8988T (cell line): ENCODE measurements around the gene IGHMBP2.
A peak's percentile ranks its signal among the peaks of the same experiment; 100 is the strongest.

ENCODE experiments used
- DNase-seq: peaks from one replicate; pipeline ENCODE4 v3.0.0; 2011

The IGHMBP2 gene

DNA sequence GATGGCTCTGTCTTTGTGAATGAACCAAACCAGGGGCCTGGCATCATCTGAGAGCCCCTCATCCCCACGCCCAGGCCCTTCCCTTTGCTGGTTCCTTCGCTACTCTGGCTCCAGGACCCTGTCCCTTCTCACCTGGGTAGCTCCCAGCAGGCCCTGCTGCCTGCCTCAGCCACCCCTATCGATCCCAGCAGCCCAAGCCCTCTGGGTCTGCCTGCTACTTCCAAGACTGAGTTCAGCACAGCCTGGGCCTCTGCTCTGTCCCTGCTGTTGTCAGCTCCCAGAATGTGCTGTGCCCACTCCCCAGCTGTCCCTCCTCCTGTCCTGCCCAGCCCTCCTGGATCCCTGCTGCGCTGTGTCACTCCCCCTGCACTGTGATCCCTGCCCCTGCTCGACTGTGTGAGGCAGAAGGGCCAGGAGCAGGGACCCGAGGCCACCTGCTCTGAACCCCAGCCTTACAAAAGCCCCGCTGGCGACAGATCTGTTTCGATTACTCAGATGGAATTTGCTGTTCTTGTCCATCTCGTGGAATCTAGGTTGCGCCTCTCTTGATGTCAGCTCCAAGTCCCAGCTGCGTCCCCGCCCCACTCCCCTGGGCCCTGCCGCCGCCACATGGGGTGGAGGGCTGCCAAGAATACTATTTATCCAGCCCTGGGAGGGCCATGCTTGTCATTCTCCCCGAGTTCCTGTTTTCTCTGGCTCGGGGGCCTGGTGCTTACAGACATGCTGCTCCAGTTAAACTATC, 13.0 kb upstream of the IGHMBP2 start:
- DNase-seq: no peak

DNA sequence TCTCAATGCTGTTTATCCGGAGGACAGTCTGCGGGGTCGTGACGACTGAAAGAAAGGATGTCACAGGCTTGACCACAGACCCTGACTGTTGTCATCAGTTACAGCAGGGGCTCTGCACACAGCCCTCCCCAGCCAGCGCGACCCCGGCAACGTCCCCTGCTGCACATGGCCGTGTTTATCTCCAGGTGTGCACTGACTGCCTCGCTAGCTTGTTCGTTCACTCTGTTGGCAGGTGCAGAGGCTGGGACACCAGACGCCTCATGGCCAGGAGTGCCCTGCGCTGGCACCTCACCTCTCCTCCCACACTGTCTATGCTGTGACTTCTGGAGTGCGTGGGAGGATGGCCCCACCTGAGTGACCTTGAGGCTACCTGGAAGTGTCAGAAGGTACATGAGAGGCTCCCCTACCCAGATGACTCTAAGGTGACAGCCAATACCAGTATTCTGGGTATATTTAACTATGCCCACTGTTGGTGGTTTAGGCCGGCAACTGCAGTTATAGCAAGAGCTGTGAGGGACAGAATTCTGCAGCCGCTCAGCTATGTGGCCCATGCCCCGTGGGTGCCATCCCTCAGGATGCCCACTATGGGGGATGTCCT, 12.2 kb upstream of the IGHMBP2 start:
- no peak for DNase-seq

DNA sequence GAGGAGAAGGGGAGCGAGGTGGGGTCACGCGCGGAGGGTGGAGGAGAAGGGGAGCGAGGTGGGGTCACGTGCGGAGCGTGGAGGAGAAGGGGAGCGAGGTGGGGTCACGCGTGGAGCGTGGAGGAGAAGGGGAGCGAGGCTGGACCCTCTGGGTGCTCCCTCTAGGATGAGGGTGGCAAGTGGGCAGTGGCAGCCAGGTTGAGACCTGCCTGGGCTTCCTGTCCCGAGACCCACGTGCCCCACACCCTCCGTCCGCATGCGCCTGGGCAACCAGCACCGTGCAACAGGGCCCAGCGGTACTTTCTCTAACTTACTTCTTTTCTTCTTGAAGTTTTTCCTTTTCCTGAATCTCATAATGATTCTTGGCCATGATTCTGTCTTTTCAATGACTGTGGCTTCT, 11.1 kb upstream of the IGHMBP2 start:
- no peak for DNase-seq

DNA sequence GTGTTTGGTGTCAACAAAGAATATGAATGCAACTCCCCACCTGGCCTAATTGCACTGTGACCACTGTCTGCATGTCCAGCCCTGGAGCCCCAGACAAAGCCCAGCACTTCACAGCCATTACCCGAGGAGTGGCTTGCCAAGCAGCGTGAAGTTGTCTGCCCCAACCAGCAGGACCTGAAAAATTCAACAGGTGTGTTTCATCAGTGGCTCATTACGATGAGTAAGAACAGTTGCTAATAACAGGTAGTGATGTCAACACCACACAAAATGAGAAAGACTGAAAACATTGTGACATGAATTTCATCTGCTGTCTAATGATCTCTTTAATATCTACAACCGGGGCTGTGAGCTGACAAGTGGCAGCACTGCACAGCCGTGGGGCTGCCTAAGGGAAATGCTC, 10.4 kb upstream of the IGHMBP2 start:
- DNase-seq: no peak

DNA sequence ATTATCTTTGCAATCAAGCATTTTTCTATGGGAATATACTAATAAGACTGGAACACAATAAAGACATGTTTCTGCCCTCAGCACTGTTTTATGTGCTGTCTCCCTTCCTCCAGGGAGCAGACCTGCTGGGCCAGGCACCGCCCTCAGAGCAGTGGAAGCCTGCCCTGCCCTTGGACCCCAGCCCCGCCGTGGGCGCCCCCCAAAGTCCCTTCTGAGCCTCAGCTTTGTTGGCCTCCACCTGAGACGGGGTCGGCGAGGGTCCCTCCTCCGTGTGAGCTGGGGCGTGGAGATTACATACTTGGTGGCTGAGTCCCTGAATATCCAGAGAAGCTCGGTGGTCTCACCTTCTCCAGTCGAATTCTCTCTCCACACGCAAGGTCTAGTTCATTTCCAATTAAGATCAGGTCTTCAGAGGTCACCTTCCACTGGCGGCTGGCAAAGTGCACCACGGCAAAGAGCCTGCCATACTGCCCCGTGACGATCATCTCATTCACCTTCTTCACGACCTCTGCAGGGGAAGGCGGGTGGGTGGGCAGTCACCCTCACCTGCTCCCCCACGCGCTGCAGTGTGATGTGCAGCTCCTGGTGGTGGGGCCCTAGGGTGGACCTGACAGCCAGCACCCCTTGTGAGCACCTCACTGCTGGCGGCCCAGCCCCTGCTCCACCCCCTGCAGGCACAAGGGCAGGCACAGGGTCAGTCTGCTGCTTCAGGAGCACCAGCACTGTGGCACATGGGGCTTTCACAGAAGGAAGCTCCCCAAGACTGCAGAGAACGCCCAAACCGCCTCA, 7.3 kb upstream of the IGHMBP2 start:
- no peak for DNase-seq

DNA sequence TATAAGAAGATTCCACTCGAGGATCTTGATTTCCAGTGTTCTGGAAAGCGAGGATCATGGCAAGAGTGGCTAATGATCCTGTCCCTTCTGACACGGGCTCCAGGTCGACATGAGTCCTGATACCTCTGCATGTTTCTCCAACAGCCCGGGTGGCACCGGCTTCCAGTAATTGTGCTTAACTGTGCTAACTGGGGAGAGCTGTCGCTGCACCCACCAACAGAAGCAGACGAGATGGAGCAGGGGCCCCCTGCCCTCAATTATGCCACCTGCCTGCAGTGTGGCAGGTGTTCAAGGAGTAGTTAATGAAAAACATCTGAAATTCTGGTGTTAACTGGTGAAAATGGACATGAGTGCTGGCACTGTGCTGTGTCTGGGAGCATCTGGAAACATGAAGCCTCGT, 6.2 kb upstream of the IGHMBP2 start:
- no peak for DNase-seq

DNA sequence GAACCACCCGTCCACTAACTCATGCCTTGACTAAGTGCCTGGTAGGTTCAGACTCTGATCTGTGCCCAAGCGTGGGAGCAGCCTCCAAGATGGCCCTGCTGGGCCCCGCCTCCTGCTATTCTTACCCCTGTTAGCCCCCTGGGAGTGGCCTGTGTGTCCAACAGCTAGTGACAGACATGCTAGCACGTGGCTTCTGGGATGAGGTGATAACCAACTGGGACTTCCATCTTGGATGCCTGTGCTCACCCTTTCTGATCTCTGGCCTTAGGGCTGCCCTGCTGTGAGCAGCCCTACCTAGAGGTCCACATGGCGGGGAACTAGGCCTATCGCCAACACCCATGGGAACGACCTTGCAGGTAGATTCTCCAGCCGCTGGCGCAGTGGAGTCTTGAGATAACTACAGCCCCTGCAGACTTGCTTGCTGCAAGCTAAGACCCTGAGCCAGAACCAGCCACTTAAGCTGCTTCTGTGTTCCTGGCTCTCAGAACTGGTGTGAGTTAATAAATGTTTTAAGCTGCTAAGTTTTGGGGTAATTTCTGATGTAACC, 2.8 kb upstream of the IGHMBP2 start:
- DNase-seq: no peak

DNA sequence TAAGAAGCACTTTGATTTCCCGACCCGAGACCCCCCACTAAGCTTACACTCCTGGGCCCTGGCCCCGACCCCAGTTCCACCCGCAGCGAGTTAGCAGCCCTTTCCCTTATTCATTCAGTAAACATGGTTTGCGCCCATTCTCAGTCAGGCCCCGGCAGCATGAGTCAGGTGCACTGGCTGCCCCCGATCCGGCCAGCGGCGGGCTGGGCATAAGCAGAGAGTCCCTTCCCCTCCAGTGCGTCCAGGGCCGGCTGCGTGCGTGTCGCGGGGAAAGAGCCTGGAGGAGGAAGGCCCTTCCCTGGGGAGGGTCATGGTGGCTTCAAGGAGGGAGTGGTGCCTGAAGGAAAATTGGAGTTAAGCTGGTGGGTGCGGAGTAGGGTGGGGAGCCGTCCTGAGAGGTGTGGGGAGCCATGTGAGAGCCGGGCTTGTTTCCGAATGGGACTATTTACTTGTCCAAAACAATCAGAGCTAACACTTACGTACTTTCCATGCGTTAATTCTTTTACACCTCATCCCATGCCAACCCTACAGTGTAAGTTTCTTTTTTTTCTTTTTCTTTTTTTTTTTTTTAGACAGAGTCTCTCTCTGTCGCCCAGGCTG, 657 bp downstream of the IGHMBP2 start:
- peak; percentile 62 for DNase-seq

DNA sequence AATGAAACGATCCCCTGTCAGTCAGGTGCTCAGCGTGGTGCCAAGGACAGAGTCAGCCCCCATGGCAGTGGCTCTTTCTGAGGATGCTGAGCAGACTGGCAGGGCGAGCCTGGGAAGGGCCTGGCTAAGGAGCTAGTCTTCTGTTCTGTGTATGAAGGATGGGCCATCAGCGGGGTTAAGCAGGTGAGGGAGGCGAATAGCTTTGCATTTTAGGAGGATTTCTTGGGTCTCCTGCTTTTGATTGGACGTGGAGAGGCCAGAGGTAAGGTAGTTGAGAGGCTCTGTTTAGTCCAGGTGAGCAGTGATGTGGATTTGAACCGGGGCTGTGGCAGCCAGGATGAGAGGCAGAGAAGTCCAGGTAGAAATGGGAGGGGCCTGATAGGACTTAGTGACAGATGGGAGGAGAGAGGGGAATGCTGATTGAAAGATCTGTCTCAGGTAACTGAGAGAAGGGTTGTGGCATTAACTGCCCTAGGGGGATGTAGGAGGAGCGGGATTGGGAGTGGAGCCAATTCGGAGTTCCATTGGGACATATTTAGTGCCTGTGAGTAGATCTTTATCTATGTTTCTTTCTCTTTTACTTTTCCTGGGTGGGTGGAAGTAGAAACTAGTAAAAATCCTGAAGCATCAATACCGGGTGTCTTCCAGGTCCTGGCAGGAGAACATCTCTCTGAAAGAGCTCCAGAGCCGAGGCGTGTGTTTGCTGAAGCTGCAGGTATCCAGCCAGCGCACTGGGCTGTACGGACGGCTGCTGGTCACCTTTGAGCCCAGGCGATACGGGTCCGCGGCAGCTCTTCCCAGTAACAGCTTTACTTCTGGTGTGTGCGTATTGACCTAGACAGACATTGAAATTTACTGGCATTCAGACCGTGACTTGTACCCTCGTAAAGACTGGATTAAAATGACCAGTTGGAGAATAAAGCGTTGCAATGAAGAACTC, 2.0 kb downstream of the IGHMBP2 start:
- no peak for DNase-seq

DNA sequence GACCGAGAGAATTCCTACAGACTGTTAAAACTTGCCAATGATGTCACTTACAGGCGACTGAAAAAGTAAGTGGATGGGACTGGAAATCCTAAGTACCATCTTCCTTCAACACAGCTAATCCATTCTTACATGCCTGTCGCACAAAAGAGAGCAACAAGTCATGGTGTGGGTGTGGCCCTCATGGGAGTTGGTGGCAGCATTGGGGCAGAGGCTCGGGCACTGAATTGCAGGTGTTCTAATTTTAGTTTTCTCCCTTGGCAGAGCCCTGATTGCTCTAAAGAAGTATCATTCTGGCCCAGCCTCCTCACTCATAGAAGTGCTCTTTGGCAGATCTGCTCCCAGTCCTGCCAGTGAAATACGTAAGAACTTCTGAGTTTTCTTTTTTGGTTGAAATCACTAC, 4.6 kb downstream of the IGHMBP2 start:
- DNase-seq: no peak

DNA sequence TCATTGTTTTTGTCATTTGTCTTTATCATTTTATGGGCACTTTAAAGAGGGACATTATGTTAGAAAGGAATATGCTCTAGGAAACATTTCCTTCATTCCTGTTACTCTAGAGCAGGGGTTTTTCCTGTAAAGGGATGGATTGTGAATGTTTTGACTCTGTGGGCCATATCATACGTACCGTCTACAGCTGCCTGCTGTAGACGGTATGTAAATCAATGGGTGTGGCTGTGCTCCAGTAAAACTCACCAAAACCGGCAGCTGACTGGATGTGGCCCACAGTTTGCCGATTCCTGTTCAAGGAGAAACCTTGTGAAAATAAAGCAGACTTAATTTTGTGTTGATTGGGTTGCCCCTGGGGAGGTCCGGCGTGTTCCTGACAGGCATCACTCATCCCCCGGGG, 7.3 kb downstream of the IGHMBP2 start:
- no peak for DNase-seq

DNA sequence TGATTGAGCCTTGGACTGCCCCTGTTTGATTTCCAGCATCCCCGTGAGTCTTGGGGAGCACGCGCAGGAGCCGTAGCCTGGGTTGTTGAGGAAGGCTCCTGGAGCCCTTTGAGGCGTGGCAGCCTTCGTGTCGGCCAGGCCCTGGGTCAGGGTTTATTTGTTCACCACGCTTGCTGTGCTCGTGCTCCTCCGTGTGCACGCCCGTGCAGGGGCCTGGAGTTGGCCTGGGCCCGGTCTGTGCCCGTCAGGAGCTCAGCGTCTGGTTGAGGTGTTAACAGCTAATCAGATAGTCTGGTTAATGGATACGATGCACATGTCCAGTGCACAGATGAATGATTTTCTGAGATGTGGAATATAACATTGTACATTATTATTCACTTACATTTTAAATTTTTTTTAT, 8.0 kb downstream of the IGHMBP2 start:
- no peak for DNase-seq

DNA sequence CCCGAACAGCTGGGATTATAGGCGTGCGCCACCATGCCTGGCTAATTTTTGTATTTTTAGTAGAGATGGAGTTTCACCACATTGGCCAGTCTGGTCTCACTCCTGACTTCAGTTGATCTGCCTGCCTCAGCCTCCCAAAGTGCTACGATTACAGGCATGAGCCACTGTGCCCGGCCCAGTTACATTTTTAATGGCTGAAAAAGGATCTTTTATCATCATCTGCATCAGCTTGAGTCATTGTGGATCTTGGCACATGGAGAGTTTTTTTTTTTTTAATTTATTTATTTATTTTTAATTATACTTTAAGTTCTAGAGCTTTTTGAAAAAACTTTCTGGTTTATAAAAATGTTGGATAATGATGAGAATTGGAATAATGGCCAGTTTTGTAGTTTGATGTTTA, 8.6 kb downstream of the IGHMBP2 start:
- no peak for DNase-seq

DNA sequence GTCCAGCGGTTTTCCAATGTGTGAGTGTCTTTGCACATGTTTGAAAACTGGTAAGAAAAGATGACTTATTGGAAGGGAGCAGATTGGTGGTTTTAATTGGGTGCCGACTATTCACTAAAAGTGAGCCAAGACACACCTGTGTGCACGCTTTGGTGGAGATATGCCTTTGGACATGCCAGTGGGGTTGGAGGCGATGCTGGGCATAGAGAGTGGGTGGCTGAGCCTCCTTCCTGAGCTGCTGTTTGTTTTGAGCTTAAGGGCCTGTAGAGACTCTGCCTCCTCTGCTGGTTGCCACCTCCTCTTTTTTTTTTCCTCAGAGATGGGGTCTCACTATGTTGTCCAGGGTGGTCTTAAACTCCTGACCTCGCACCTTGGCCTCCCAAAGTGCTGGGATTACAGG, 9.5 kb downstream of the IGHMBP2 start:
- no peak for DNase-seq

DNA sequence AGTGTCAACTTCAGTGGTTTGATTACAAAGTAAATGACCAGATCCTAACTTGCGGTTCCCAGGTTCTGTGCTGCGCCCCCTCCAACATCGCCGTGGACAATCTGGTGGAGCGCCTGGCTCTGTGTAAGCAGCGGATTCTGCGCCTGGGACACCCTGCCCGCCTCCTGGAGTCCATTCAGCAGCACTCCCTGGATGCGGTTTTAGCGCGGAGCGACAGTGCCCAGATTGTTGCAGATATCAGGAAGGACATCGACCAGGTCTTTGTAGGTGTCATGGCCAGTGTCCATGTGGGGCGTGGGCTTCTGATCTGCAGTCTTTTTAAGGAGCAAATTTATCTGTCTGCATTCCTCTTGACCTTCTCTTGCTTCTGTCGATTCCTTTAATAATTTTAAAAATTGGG, 11.1 kb downstream of the IGHMBP2 start:
- DNase-seq: no peak

DNA sequence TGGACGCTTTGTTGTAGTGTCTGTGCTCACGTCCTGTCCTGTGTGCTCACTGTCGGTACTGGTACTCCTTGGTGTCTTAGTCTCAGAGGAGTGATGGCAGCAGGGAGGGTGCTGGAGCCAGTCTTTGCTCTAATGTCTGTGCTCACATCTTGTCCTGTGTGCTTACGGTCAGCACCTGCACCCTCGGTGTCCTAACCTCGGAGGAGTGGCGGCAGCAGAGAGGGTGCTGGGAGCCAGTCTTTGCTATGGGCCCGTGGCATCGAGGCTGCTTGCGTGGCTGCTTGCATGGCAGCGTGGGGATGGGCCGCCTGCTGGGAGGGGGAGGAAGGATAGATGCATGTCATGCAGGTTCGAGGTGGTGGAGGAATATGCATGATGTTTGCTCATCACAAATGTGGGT, 12.7 kb downstream of the IGHMBP2 start:
- no peak for DNase-seq

DNA sequence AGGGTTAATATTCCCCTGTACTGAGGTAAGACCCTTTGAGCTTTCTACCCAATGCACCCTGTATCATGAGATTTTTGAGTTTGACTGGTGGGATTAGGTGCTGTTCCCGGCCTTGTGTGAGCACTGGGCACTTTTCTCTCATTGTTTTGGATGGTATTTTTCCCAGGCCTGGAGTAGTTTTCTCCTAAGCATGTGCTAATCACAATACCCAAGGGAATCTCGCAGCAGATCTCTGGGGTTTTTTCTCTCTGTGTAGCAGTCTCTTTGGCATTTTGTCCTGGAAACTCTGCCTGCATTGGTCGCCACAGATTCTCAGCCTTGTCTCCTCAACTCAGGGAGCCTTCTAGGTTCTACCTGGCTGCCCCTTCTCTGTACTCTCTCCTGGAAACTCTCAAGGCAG, 19.9 kb downstream of the IGHMBP2 start:
- DNase-seq: no peak

DNA sequence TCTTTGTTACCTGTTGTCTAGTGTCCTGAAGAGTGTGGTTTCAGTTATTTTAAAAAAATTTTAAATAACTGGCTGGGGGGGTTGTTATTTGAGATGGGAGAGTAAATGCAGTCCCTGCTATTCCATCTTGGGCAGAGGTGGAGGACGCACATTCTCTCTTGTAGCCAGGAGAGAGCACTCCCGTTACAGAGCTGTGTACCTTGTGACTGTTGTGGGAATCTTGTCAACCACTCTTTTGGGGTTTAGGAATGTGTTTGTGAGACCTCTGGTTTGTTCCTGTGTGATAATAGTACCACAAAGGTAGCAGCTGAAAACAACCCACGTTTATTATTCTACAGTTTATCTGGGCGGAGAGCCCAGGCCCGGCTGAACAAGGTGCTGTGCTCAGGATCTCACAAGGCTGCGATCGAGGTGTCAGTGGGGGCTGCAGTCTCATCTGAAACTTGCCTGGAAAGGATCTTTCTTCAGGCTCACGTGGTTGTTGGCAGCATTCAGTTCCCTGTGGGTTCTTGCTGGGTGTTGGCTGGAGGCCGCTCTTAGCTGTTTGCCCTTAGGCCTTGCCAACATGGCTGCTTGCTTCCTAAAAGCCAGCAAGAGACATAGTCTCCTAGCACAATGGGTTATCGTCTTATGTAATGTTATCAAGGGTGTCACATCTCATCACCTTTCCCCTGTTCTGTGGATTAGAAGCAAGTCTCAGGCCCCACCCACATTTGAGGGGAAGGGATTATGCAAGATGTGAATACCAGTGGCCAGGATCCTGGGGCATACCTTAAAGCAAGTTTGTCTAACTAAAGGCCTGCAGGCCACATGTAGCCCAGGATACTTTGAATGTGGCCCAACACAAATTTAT, 20.6 kb downstream of the IGHMBP2 start:
- DNase-seq: no peak

DNA sequence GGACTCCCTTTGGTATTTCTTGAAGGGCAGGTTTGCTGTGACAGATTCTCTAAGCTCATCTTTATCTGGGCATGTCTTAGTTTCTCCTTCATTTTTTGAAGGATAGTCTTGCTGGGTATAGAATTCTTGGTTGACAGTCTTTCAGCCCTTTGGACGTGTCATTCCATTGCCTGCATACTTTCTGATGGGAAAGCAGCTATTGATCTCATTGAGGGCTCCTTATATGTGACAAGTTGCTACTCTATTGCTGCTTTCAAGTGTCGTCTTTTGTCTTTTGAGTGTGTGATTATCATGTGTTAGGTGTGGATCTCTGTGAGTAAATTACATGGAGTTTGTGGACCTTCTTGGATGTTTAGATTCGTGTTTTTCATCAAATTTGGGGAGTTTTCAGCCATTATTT, 21.9 kb downstream of the IGHMBP2 start:
- no peak for DNase-seq

DNA sequence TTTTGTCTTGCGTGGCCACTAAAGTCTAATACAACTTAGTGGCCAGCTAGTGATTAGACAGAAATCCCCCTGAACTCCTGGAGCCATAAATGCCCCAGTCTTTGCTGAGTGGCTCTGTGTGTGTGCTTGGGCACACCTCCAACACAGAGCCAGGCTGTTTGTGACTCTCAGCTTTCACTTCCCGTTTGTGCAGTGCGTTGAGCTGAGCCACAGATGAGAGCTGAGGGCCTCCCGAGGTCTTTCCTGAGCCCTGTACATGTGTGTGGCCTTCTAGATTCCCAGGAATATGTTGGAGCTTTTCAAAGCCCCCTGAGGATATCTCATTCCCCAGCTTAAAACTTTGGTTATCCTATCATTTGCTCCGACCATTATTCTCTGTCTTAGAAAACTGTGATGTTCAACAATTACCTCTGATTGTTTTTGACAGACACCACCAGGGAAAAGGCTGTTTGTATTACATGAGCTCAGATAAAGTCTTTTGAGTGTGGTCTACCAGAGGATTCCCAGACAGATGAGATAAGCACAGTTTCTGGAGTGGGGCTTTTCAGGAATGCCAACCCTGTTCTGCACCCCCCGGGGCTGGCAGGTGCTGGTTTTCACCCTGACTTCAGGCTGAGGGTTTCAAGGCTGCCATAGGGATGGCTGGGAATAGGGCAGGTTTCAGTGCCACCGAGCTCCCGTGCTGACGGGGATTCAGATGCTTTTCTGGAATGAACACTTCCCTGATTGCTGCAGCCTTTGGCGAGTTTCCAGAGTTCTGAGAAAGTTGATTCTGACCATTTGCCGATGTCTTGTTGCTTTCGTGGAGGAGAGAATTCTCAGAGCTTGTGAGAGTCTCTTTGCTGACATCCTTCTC, 23.8 kb downstream of the IGHMBP2 start:
- no peak for DNase-seq
